Activated T-helper 1 cell treated with Interleukin-2 at 50 U/mL for 16 hours (primary cell): Measurements from ENCODE around the gene DENND1A.
"Not testable (repeated sequence)": the region's sequence is repeated elsewhere in the genome, so short reads cannot be mapped to it uniquely, and the experiment has no call there.

Source experiments
- DNase-seq: peaks from one replicate; pipeline ENCODE4 v3.0.0-alpha.2; 2020; ENCODE audit warnings: low read depth

The DENND1A gene

GRCh38 chr9:123652416-123652815 is 277.5 kb downstream of the DENND1A start:
- DNase-seq = no peak

GRCh38 chr9:123651871-123652270 is 278.1 kb downstream of the DENND1A start:
- DNase-seq = no peak

- DNase-seq = no peak
These were observed 278.7 kb downstream of the DENND1A start for GRCh38 chr9:123651273-123651672.

DNA sequence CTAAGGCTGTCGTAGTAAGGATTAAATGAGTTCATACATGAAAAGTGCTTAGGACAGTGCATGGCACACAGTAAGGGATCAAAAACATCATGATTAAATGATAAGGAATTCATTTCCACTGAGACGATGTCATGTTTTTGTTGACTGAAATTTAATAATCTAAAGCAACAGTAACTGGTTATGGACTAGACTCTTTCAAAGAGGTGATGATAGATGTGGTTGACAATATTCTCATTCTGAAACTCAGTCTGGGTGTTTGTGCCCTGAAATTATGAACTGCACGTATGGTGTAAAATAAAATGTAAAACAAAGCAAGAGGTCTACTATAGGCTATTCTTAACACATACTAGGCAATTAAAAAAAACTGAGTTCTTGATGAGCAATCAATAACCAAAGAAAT is 280.0 kb downstream of the DENND1A start:
- no peak for DNase-seq

DNA sequence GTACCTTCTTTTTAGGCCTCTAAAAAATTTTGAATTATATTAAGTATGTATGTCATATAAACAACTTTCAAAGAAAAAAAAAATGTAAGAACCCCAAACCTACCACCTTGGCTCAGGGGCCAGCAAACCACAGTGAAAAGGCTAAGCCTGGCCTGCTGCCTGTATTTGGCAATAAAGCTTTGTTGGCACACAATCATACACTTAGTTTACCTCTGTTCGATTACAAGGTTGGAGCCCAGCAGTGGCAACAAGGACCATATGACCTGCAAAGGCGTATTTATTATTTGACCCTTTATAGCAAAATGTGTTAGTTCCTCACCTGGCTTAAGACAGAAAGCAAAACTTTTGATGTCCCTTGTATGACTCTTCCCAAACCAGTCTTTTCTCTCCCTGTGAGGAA is 282.8 kb downstream of the DENND1A start:
- no peak for DNase-seq

- DNase-seq = no peak
These were observed 284.2 kb downstream of the DENND1A start for GRCh38 chr9:123645762-123646161.

DNA sequence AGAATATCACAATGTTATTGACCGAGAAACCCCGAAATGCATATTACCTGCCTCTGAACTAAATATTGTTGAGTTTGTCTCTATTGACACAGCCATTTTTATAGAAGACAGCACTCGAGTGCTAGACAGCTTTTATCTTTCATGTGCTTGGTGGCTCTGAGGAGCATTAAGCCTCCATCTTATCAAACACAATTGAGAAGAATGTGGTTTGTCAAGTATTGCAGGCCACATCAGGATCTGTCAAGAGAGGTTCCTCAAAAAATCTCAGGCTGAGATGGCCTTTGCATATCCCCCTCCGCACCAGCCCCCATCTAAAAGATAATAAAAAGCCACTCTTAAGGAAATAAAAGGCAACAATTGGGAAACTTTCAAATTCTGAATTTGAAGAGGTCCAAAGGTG is 284.8 kb downstream of the DENND1A start:
- no peak for DNase-seq

DNA sequence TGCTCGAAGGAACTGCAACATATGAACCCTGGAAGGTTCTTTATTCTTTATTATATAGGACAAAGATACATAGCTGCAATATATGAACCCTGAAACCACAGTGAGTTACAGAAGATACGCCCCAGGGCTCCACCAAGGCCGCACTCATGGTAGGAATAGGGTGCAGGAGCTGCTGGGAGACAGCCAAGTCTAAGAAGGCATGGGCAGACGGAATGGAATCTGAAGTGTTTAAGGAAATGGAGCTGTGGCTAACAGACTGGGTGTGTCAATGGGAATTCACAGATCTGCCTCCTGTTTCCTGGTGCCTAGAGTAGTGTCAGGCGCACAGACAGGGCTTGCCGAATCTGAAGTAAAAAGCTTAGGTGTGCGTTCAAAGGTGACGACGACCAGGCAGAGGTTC is 286.4 kb downstream of the DENND1A start:
- no peak for DNase-seq

DNA sequence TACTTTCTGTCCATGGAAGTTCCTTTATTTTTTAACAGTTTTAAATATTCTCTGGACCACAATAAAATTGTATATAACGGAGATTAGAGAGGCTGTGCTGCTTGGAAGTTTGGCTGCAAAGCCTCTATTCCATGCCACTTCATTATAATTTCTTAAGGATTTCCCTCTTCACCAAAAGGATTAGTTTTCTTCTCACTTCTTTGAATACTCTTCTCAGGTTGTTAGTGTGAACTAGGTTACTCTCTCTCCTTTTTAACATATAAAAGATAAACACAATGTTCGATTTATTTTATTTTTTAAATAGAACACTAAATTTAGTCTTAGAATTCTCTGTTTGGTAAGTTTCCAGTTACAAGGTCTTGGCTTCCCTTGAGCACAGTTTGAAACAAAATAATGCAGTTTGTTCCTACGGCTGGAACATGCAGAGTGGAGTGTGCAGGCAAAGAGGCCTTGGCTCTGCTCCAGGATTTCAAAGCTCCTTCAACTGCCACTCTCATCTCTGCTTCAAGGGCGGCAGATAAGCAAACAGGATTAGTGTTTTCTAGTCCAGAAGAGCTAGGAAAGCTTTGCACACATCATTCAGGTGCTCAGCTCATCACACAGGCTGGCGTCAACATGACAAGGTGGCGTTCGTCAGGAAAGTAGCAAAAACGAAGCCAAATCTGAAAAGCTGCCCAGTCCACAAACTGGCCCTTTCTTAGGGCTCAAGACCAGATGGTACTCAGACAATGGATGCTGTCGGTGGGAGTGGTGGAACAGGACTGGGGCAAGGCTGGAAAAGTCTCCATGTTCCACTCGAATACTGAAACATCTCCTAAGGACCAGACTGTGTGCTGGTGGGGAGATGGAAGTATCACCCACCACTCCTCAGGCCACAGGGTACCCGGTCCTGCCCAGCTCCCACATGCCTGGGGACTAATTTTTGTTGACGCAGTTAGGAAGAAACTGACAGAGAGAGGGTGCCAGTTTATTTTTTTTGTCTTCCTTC is 287.3 kb downstream of the DENND1A start:
- no peak for DNase-seq

- DNase-seq = no peak
These were observed 289.1 kb downstream of the DENND1A start for GRCh38 chr9:123640792-123641222.

- DNase-seq = no peak
These were observed 290.2 kb downstream of the DENND1A start for GRCh38 chr9:123639743-123640142.

DNA sequence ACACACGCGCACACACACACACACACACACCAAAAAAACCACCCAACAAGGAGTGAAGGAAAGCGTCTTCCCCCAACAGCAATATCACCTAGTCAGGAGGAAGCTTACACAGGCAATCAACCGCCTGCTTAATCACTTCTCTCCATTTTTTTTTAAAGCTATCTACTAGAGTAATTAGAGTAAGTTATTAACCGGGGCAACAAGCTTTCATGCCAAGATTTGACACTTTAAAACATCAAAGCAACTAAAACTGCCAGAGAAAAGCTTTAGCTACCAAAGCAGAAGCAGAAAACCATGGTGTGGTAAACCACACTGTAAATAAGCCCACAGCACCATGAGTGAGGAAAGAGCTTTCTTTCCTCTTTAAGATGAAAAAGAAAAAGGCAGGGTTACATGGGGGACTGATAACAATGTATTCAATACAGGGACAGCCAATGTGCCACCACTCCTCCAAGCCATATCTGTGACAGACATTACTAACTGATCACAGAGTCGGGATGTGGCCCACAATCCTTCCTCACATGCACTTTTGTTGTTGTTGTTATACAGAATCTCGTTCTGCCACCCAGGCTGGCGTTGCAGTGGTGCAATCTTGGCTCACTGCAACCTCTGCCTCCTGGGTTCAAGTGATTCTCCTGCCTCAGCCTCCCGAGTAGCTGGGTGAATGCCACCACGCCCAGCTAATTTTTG is 291.8 kb downstream of the DENND1A start:
- DNase-seq = no peak

- no peak for DNase-seq
These were observed 292.4 kb downstream of the DENND1A start for GRCh38 chr9:123637606-123637944.

DNA sequence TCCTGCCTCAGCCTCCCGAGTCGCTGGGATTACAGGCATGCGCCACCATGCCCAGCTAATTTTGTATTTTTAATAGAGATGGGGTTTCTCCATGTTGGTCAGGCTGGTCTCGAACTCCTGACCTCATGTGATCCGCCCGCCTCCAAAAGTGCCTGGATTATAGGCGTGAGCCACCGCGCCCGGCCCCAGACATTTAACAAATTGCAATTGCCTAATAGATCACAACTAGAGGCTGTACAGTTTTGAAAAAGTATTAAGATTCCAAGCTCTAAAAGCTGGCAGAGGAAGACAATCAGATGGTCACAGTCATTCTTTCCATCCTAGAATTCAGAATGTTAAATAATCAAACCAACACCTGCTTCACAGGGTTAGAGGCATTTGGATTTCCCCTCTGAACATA is 293.1 kb downstream of the DENND1A start:
- not testable (repeated sequence) for DNase-seq

DNA sequence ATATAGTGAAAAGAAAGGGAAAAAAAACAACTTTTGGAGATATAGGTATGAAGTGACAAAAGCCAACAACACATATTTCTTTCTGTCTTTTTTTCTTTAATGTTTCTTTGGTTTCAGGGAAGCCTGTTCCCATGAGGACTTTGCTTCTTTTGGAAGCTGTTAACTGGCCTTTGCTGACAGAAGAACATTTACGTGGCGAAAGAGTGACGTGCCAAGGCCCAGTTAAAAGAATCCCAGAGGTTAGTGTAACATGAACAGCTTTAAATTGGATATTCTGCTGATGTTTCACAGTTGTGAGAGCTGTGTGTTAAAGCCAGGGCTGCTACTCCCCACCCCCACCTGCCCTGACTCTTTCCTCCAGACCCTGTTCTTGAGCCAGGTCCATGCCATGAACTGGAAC is 298.1 kb downstream of the DENND1A start:
- no peak for DNase-seq

DNA sequence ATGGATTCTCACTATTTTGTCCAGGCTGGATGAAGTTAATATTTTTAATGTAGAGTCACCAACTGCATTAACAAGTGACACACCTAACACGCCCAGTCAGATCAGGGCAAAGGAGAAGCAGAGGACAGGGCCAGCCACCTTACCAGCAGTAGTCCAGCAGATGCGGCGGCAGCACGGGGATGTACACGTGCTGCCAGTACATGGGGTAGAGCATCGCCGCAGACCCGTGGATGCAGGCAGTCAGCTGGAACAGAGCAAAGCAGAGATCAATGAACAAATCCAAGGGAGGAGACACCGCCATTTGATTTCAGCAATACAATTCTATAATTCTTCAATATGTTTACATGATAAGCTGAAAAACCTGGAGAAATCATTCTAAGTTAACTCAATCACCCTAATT is 299.7 kb downstream of the DENND1A start:
- DNase-seq = no peak

DNA sequence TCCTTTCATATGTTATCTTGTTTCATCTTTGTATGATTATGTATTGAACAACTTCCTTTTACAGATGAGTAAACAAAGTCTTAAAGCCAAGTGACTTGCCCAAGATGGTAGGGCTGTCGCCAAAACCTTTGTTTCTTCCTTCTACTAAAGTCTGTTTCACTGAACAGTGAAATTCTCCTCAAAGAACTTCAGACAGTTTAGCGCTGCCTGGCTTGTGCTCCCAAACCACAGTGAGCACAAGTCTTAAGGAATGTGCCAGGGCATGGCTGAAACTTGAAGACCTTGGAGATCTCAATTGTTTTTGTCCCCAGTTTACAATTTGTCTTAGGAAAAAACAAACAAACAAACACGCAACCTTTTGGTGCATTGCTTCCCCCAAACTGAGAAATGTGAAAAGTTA is 300.4 kb downstream of the DENND1A start:
- no peak for DNase-seq

DNA sequence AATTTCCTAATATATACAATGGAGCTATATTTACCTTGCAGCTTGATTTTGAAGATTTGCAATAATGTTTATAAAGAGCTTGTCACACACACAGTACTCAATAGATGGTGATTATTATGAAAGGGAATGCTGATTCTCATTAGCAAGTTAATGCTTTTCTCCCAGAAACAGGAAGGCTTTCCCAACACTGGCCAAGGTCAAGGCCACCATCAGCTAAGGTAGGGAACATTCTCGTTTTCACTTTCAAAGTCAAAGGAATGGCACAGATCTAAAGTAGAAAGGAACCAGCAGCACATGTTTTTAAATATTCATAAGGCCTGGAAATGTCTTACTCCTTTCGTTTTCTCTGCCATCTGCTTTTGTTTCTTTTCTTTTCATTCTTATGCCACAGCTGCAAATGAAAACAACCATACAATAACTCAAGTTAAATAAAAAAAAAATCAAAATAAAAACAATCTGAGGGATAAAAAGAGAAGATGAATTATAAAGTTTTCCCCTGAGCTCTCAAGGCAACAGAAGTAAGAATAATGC is 307.1 kb downstream of the DENND1A start:
- DNase-seq = no peak

GRCh38 chr9:123620239-123620638 is 309.7 kb downstream of the DENND1A start:
- no peak for DNase-seq

- DNase-seq = no peak
These were observed 311.8 kb downstream of the DENND1A start for GRCh38 chr9:123617952-123618678.

DNA sequence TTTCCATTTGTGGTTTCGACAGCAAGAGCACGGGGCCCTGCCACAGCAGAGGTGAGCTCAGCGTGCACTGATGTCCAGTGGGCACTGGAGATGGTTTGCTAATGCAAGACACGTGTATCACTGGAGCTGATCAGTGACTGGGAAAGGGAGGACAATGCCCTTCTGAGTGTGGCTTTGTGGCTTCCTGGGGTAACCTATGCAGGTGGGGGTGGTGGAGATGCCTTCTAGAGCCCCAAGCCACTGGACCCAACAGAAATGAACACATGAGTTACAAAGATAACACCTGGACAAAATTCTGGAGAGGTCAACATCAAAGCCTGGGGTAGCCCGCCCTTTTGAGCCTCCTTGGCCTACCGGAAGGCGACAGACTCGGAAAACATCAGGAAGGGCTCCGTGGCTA is 312.6 kb downstream of the DENND1A start:
- no peak for DNase-seq

DNA sequence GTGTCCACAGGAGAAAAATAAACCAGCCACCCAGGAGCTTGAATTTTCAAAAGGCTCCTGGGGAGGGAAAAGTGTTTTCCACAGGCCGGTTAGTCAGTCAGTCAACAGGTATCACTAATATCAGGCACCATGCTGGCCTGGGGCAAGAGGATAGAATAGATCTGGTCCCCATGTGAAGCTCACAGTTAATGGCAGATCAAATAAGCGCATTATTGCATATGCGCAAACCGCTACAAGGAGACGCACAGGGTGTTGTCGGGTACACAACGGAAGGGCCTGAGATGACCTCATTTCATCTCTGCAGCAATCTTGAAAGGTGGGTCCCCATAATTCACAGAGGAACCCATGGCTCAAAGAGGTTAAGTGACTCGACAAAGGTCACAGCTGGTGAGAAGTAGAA is 313.2 kb downstream of the DENND1A start:
- no peak for DNase-seq
